ENCODE results near the gene SIRT7. TPM values are rescaled to one million over a fixed set of nuclear protein-coding genes. Genes with fewer than 3 reads are reported as not detected.

The SIRT7 gene
- total RNA-seq, 2 experiments from 2014 or later, result 49.1 to 69.3 TPM

DNA sequence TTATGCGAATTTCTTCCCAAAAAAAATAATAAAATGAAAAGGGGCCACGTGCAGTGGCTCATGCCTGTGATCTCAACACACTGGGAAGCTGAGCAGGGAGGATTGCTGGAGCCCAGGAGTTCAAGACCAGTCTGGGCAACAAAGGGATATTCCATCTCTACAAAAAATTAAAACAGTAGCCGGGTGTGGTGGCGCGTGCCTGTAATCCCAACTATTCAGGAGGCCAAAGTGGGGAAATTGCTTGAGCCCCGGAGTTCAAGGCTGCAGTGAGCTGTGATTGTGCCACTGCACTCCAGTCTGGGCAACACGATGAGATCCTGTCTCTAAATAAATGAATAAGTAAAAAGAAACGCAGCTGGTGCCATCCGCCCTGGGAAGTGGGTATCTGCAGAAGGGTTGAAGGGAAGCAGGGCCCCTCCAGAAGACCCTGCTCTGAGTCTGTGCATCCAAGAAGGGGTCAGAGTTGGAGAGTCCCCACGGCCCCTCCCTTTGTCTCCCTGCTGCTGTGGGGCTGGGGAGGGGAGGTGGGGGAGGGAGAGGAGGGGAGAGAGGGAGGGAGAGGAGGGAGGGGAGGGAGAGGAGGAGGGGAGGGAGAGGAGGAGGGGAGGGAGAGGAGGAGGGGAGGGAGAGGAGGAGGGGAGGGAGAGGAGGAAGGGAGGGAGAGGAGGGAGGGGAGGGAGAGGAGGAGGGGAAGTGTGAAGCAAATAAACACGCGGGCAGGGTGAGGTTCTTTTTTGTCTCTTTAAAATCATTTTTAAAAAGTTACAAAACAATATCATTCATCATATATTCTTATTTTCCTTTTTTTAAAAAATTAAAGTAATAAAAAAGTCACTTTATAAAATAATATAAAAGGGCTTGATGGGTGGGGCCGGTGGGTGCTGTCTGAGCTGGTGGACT, 34.1 kb upstream of the SIRT7 start:
- TF ChIP-seq CTCF (conservative IDR thresholded peaks at IDR 0.05; ENCODE audit: low read length), result no peak
- no peak overlapping the region for H2AFZ ChIP-seq (ENCODE audit: low read length)
- no peaks in the 10 kb centered on the region for H3K9me3 ChIP-seq (ENCODE audit: low read length)
- H3K9me2 ChIP-seq (ENCODE audit: insufficient read depth, low read length), result no peaks in the 10 kb centered on the region
- no peaks in the 10 kb centered on the region for H3K36me3 ChIP-seq (ENCODE audit: insufficient read depth, low read length)
- no peaks in the 10 kb centered on the region for H4K20me1 ChIP-seq (ENCODE audit: insufficient read depth, low read length)
- no peak overlapping the region for H3K27ac ChIP-seq (ENCODE audit: low read depth, low read length, poor library complexity, severe bottlenecking)
- no peak overlapping the region for H3K4me3 ChIP-seq (ENCODE audit: low read depth, low read length, poor library complexity, severe bottlenecking)
- H3K4me1 ChIP-seq (ENCODE audit: insufficient read depth, low read length, poor library complexity, severe bottlenecking), result peaks cover 8% of the 10 kb centered on the region
- intact Hi-C loops (cut with micrococcal nuclease; ENCODE audit: unreplicated experiment), result no loop called here
- no peaks in the 10 kb centered on the region for H3K79me2 ChIP-seq (ENCODE audit: insufficient read depth, low read depth, low read length)
- ChIA-PET POLR2A (interaction anchor here (0.7 kb wide), 1 partner anchor 7 kb away, joined by 3 read pairs; no protein-coding TSS in a partner anchor), CTCF (ENCODE audit: unreplicated experiment) (interaction anchor here (0.5 kb wide), 1 partner anchor 247 kb away, joined by 3 read pairs; no protein-coding TSS in a partner anchor)
- H3K4me2 ChIP-seq (ENCODE audit: low read length), result no peak overlapping the region
- DNase-seq (ENCODE audit: low spot score), result no peak
- BruUV-seq (replicated peaks), result no TSS peak

GRCh38 chr17:81950501-81950900, 32.5 kb upstream of the SIRT7 start:
- Histone ChIP-seq H3K27ac (ENCODE audit: low read depth, low read length, poor library complexity, severe bottlenecking) (no peak overlapping the region), H3K9me2 (ENCODE audit: insufficient read depth, low read length) (no peaks in the 10 kb centered on the region), H4K20me1 (ENCODE audit: insufficient read depth, low read length) (no peaks in the 10 kb centered on the region), H3K4me2 (ENCODE audit: low read length) (no peak overlapping the region), H3K4me3 (ENCODE audit: low read depth, low read length, poor library complexity, severe bottlenecking) (no peak overlapping the region), H3K4me1 (ENCODE audit: insufficient read depth, low read length, poor library complexity, severe bottlenecking) (peaks cover 8% of the 10 kb centered on the region), H3K79me2 (ENCODE audit: insufficient read depth, low read depth, low read length) (no peaks in the 10 kb centered on the region), H3K9me3 (ENCODE audit: low read length) (no peaks in the 10 kb centered on the region), H3K36me3 (ENCODE audit: insufficient read depth, low read length) (no peaks in the 10 kb centered on the region), H2AFZ (ENCODE audit: low read length) (no peak overlapping the region)
- POLR2A ChIA-PET, result interaction anchor here (1.1 kb wide), 1 partner anchor 12 kb away, joined by 3 read pairs; no protein-coding TSS in a partner anchor
- TF ChIP-seq CTCF (conservative IDR thresholded peaks at IDR 0.05; ENCODE audit: low read length) (no peak), EZH2phosphoT487 (IDR thresholded peaks at IDR 0.05; ENCODE audit: borderline replicate concordance, low read depth, low read length) (no peak)
- no peak for DNase-seq (ENCODE audit: low spot score)
- no TSS peak for BruUV-seq (replicated peaks)
- CTCF ChIA-PET (ENCODE audit: unreplicated experiment), result no interaction called here
- intact Hi-C loops (cut with micrococcal nuclease; ENCODE audit: unreplicated experiment), result no loop called here
